Endothelial cell of umbilical vein (primary cell): ENCODE results near the gene LIN7A.

Experiments
- EZH2 ChIP-seq: IDR thresholded peaks from 2 replicates; pipeline ENCODE4 v1.6.1; 2012; ENCODE audit warnings: borderline replicate concordance, low read depth, mild to moderate bottlenecking, moderate library complexity, low read length, inconsistent platforms; ENCODE audit not compliant: severe bottlenecking
- FOS ChIP-seq: IDR thresholded peaks from 2 replicates; pipeline ENCODE4 v1.6.1; 2011; ENCODE audit warnings: mild to moderate bottlenecking, low read length, moderate library complexity, borderline replicate concordance; ENCODE audit not compliant: insufficient read depth
- GATA2 ChIP-seq: IDR thresholded peaks from 2 replicates; pipeline ENCODE4 v1.7.0; 2011; ENCODE audit warnings: low read depth, mild to moderate bottlenecking, moderate library complexity, mixed read lengths, low read length; ENCODE audit not compliant: insufficient read length, insufficient read depth
- JUN ChIP-seq: IDR thresholded peaks from 2 replicates; pipeline ENCODE4 v1.6.1; 2011; ENCODE audit warnings: borderline replicate concordance, low read depth; ENCODE audit not compliant: insufficient read length, insufficient read depth
- POLR2A ChIP-seq: IDR thresholded peaks from 2 replicates; pipeline ENCODE4 v1.6.1; 2012; ENCODE audit warnings: low read depth, mild to moderate bottlenecking, control low read depth, low read length
- POLR2AphosphoS5 ChIP-seq: IDR thresholded peaks from 2 replicates; pipeline ENCODE4 v1.6.1; 2012; ENCODE audit warnings: low read depth, mild to moderate bottlenecking, control low read depth, low read length, moderate library complexity; ENCODE audit not compliant: insufficient read depth
- TF ChIP-seq, protein P1 (sequence below), 2 donors: IDR thresholded peaks; 1 replicate in 1 of 2; 2 replicates in 1 of 2; pipeline ENCODE4 v1.5.1; 2011; ENCODE audit warnings: low read length in 2 of 2, mild to moderate bottlenecking in 2 of 2, moderate library complexity in 2 of 2, control low read depth in 1 of 2, inconsistent platforms in 1 of 2, low read depth in 1 of 2; ENCODE audit not compliant: insufficient read depth in 1 of 2; ENCODE audit errors: extremely low read depth in 1 of 2

DNA sequence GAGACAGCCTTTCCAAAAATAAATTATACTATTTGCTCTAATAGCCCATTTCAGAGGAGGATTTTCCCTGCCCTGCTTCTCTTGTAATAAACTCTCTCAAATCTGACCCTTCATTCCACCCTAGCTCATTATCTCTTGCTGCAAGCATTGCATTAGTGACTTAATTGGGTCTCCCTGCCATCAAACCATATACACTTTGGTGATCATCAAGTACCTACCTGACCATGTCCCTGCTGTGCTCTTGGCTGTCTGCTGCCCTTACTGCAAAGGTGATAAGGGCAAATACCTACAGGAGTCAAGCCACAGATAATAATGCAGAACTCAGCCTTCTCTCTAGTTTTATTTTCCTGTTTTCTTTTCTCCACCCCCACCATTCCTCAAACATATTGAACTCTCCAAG lies 88.4 kb downstream of the LIN7A start:
- TF ChIP-seq, protein P1, sequence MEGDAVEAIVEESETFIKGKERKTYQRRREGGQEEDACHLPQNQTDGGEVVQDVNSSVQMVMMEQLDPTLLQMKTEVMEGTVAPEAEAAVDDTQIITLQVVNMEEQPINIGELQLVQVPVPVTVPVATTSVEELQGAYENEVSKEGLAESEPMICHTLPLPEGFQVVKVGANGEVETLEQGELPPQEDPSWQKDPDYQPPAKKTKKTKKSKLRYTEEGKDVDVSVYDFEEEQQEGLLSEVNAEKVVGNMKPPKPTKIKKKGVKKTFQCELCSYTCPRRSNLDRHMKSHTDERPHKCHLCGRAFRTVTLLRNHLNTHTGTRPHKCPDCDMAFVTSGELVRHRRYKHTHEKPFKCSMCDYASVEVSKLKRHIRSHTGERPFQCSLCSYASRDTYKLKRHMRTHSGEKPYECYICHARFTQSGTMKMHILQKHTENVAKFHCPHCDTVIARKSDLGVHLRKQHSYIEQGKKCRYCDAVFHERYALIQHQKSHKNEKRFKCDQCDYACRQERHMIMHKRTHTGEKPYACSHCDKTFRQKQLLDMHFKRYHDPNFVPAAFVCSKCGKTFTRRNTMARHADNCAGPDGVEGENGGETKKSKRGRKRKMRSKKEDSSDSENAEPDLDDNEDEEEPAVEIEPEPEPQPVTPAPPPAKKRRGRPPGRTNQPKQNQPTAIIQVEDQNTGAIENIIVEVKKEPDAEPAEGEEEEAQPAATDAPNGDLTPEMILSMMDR (IDR thresholded peaks at IDR 0.05; ENCODE audit: extremely low read depth in 1 of 2, insufficient read depth in 1 of 2, low read depth in 1 of 2, low read length in 2 of 2) = no peak
- TF ChIP-seq POLR2A = no peak
- TF ChIP-seq POLR2AphosphoS5 = no peak
- no peak for TF ChIP-seq EZH2
- no peak for TF ChIP-seq JUN
- TF ChIP-seq FOS = no peak
- TF ChIP-seq GATA2 = no peak
